Activated CD8-positive, alpha-beta memory T cell treated with anti-CD3 and anti-CD28 coated beads, Interleukin-2, amount 50 U/mL, for 48 hours (primary cell): Measurements from ENCODE around the gene ARF6.
"Not testable (repeated sequence)": the region's sequence is repeated elsewhere in the genome, so short reads cannot be mapped to it uniquely, and the experiment has no call there.

Source experiments
- DNase-seq: peaks from one replicate; pipeline ENCODE4 v3.0.0-alpha.2; 2020

The ARF6 gene

GRCh38 chr14:49892636-49893308, at the start of gene ARF6:
TSS of gene ARF6 (plus strand) at chr14:49893082. CDS start at chr14:49893737, 655 bp downstream.
- peak; percentile 99 for DNase-seq

- DNase-seq: no peak
These were observed 43.6 kb upstream of the ARF6 start for GRCh38 chr14:49849213-49849847.

GRCh38 chr14:49851813-49852212, 41.1 kb upstream of the ARF6 start:
- DNase-seq: no peak

- peak; percentile 92 for DNase-seq
These were observed 40.4 kb upstream of the ARF6 start, which contains the start of gene NEMF for GRCh38 chr14:49852301-49853157. TSS of gene NEMF (minus strand) at chr14:49852788. CDS start at chr14:49852753, 35 bp downstream.

- DNase-seq: no peak
These were observed 39.8 kb upstream of the ARF6 start for GRCh38 chr14:49853158-49853477.

- DNase-seq: peak; percentile 84
These were observed 39.1 kb upstream of the ARF6 start for GRCh38 chr14:49853572-49854375.

- DNase-seq: no peak
These were observed 35.4 kb upstream of the ARF6 start for GRCh38 chr14:49857427-49858003.

- no peak for DNase-seq
These were observed 34.5 kb upstream of the ARF6 start for GRCh38 chr14:49858383-49858782.

- DNase-seq: no peak
These were observed 31.7 kb upstream of the ARF6 start for GRCh38 chr14:49860988-49861698.

GRCh38 chr14:49861699-49862088, 31.2 kb upstream of the ARF6 start:
- peak; percentile 82 for DNase-seq

- peak; percentile 95 for DNase-seq
These were observed 30.7 kb upstream of the ARF6 start for GRCh38 chr14:49862089-49862673.

GRCh38 chr14:49863487-49864281, 29.2 kb upstream of the ARF6 start:
- DNase-seq: no peak

GRCh38 chr14:49865431-49865859, 27.4 kb upstream of the ARF6 start:
- DNase-seq: peak; percentile 91

- peak; percentile 99 for DNase-seq
These were observed 24.8 kb upstream of the ARF6 start for GRCh38 chr14:49867831-49868719.

- no peak for DNase-seq
These were observed 24.2 kb upstream of the ARF6 start for GRCh38 chr14:49868720-49869114.

GRCh38 chr14:49870908-49871307, 22.0 kb upstream of the ARF6 start:
- no peak for DNase-seq

GRCh38 chr14:49873548-49873947, 19.3 kb upstream of the ARF6 start:
- DNase-seq: not testable (repeated sequence)

GRCh38 chr14:49875640-49876198, 17.2 kb upstream of the ARF6 start:
- peak; percentile 23 for DNase-seq

GRCh38 chr14:49876563-49877127, 16.2 kb upstream of the ARF6 start:
- DNase-seq: no peak
